Glomerular visceral epithelial cell (primary cell): ENCODE results near the gene SNAPC3.

ENCODE experiments used
- DNase-seq: peaks from one replicate; pipeline ENCODE4 v3.0.0-alpha.2; 2016; ENCODE audit errors: extremely low spot score

Gene SNAPC3

DNA sequence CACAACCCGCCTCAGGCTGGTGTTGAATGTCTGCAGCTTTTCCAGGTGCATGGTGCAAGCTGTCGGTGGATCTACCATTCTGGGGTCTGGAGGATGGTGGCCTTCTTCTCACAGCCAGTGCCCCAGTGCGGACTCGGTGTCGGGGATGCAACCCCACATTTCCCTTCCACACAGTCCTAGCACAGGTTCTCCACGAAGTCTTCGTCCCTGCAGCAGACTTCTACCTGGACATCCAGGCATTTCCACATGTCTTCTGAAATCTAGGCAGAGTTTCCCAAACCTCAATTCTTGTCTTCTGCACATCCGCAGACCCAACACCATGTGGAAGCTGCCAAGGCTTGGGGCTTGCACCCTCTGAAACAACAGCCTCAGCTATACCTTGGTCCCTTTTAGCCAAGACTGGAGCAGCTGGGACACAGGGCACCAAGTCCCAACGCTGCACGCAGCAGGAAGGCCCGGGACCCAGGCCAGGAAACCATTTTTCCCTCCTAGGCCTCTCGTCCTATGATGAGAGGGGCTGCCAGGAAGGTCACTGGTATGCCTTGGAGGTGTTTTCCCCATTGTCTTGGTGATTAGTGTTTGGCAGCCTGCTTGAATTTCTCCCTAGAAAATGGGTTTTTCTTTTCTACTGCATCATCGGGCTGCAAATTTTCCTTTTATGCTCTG is 69.9 kb downstream of the SNAPC3 start:
- DNase-seq = no peak

DNA sequence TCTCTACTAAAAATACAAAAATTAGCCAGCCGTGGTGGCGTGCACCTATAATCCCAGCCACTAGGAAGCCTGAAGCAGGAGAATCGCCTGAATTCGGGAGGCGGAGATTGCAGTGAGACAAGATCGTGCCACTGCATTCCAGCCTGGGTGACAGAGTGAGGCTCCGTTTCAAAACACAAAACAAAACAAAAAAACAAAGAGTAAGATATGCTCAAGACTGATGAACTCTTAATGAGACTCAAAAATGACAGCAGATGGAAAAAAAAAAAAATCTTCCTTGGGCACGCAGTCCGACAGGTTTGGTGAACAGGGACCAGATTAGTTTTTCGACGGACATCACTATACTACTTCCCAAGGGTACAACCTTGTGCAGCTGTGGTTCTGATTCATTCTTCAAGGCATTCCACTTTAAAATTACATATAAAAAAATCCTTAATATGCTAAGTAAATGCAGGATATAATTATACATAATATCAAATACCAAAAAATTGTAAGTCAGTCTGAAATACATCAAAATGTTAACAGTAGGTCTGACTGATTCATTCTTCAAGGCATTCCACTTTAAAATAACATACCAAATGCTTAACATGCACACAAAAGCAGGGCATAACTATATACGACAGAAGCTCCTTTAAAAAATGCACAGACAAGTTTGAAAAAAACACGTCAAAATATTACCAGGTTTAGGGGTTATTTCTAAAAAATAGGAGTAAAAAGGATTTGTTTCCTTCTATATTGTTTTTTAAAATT is 75.7 kb downstream of the SNAPC3 start:
- DNase-seq = no peak

DNA sequence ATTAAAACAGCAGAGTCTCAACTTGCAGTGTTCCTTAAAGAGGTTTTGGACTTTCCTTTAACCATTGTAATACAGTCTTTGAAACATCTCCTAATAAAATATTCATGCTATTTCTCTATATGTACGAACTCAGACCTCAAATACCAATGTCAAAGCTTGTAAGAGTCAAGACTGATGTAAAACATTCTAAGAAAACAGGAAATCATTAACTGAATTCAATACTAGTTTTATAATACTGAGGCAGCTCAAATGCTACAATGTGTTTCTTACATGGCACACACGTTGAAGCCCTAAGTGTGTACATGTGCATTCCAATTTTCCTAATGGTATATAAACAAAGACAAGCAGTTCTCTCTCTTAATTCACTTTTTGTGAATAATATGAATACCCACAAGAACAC is 76.5 kb downstream of the SNAPC3 start:
- no peak for DNase-seq

GRCh38 chr9:15501179-15501578 is 78.5 kb downstream of the SNAPC3 start:
- DNase-seq = no peak

- DNase-seq = no peak
These were observed 79.1 kb downstream of the SNAPC3 start for GRCh38 chr9:15501803-15502202.

GRCh38 chr9:15505921-15506320 is 83.2 kb downstream of the SNAPC3 start:
- no peak for DNase-seq

- peak; percentile 48 for DNase-seq
These were observed 87.5 kb downstream of the SNAPC3 start for GRCh38 chr9:15509931-15510788.

DNA sequence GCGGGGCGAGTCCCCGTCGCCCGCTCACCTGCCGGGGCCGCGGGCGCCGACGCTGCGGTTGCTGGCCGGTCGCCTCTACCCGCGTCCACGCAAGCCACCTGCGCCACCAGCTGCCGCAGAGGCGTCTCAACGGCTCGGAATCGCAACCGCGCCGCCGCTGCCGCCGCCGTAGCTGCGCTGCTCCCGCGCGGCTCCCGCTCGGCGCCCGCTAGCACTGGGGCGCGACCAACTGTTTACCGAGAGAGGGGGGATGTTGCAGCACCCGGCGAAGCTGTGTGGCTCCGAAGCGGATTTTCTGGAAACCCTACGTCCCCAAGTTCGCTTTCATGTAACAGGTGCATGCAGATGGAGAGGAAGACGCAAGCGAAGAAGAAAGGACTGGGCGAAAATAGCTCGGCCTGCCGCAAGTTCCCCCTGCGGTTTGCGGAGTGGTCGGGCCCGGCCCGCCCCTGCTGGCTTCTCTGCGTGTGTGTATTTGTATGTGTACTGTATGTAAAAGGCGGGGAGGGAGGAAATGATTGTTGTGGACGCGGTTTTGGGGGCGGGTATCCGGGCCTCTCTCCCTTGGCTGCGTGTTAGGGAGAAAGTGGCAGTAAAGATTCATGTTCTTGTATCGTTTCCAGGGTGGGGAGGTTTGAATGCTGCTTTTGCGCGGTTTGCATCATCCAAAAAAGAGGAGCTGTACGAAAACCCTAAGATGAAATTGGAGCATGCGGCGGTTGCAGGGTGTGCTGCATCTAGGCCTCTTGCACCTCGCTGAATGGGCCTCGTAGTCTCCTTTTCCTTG is 88.3 kb downstream of the SNAPC3 start, which contains the start of gene PSIP1:
TSS of gene PSIP1 (minus strand) at position 182 of the 787 bp plus-strand sequence. CDS start 782 bp downstream, outside the sequence.
- peak; percentile 81 for DNase-seq
